NCI-H146 treated with DMSO at 0.1 percent for 48 hours (cell line): Measurements from ENCODE around the gene CTBP2.

Source experiments
- DNase-seq: peaks from one replicate; lab custom pipeline; 2025; ENCODE audit not compliant: unreplicated experiment; lab: John Stamatoyannopoulos, UW

The CTBP2 gene

DNA sequence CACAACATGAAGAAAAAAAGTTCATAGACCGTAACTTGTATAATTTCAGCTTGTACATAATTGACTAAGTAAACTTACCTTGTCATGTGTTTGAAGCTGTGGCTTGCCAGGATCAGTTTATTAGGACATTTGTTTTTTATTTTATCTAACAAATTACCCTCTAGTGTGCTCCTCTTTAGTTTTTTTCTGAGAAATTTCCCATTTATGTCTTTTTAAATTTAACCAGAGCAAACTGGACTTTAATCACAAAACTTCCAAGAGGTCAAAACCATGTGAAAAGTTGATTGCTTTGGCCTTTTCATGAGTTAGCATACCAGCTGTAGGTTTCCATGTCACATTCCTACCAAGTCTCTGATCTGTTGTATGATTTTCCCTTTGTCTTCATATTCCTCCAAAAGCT is 176.0 kb downstream of the CTBP2 start:
- DNase-seq, result no peak

DNA sequence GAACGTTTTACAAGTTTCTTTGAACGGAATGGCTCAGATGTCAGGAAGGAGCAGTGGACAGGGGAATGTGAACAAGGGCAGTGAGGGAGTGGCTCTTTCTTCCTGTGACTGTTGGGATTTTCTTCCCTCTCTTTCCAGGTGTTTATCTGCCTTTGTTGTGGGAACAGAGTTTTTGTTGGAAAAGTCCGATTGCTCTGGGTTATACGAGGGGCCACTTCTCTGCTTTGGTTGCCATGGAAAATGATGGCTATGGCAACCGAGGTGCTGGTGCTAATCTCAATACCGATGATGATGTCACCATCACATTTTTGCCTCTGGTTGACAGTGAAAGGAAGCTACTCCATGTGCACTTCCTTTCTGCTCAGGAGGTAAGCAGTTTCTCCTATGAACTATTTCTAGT is 177.0 kb downstream of the CTBP2 start:
- no peak for DNase-seq

DNA sequence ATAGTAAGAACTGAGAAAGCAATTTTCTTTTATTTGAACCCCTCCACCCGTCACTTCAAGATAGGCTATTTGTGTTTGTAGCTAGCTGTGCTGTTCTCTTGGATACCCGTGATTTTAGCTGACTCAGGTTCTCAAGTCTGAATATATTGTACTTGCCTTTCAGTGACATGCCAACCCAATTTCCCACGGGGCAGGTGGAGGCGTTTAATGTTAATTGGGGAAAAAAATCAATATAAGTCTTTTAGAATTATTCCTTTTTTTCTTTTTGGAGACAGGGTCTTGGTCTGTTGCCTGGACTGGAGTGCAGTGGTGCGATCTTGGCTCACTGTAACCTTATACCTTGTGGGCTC is 182.0 kb downstream of the CTBP2 start:
- DNase-seq, result no peak

DNA sequence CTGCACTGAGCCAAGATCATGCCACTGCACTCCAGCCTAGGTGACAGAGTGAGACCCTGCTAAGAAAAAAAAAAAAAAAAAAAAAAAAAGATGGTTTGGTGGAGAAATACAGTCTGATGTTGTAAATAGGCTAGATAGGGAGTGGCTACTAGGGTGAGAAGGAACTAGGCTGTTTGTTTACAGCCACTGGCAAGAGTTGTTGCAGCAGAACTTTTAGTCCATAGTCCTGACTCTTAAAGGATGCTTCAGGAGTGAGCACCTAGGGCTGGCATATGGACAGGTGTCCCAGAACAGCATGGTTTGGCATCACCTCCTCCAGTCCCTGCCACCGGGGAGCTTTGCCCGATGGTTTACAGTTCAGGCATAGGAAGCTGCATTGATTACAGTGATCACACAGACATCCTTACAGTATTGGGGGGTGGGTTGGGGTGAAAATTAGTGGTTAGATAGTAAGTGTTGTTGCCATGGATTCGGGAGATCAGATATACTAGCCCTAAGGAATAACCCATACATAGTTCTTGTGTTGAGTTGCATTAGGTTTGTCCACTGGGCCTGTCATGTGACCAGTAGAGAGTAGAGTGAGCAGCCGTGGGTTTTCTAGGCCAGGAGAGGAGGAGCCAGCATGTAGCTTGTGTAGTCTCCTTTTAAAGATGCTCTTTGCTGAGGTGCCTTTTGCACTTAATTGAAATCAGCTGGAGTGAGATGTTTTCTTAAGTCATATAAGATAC is 182.6 kb downstream of the CTBP2 start:
- DNase-seq, result no peak

DNA sequence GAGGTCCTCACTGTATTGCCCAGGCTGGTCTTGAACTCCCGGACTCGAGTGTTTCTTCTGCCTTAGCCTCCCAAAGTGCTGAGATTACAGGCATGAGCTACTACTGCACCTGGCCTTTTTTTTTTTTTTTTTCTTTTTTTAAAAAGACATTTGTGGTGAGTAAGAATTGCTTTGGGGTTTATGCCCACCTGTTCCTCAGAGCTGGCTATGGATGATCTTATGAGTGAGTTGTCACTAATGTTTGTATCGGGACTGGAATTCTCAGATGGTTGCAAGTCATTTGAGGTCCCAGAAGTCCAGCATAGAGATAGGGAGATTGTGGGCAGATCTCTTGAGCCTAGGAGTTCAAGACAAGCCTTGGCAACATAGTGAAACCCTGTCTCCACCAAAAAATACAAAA is 183.2 kb downstream of the CTBP2 start:
- no peak for DNase-seq

DNA sequence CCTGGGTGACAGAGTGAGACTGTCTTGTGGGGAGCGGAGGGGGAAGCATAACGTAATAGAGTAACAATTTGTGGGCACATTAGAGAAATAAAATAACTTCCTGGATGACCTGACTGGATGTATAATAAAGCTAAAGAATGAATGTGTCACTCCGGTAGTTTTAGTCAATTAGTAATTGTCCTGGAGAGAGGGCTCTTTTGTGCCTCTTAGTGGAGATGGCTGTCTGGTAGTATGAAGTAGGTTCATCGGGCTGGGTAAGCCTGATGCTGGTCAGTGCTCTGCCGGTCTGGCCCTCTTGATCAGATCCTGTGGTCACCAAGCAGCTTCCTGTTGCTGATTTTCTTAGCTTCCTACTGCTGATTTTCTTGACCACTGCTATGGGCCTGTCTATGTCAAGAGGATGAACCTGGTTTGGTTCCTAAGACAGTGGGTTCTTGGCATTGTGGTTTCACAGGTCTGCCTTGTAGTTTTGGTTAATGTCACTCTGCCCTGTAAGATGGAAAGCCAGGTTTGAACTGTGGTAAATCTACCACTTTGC is 184.3 kb downstream of the CTBP2 start:
- no peak for DNase-seq

DNA sequence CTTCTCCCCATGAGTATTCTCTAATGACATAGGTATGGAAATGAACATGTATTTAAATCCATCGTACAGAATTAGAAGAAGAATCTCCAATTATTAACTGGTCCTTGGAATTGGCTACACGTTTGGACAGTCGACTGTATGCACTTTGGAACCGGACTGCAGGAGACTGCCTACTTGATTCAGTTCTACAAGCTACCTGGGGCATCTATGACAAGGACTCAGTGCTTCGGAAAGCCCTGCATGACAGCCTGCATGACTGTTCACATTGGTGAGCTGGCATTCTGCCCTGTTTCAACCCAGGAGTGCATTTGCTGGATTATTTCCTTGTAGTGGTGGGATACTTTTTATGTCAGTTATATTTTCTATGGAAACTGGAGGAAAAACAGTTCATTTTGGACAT is 186.2 kb downstream of the CTBP2 start:
- DNase-seq, result no peak

DNA sequence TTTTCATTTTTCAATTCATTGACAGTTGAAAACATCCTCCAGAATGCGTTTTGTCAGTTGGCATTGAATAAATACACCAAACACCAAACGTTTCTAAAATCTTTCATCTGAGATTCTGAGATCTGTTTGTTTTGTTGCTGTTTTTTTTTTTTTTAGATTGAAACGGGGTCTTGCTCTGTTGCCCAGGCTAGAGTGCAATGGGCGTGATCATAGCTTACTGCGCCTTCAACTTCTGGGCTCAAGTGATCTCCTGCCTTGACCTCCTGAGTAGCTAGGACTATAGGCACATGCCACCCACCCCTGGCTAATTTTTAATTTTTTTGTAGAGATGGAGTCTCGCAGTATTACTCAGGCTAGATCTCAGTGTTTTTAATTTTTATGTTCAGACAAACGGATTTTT is 187.7 kb downstream of the CTBP2 start:
- no peak for DNase-seq

DNA sequence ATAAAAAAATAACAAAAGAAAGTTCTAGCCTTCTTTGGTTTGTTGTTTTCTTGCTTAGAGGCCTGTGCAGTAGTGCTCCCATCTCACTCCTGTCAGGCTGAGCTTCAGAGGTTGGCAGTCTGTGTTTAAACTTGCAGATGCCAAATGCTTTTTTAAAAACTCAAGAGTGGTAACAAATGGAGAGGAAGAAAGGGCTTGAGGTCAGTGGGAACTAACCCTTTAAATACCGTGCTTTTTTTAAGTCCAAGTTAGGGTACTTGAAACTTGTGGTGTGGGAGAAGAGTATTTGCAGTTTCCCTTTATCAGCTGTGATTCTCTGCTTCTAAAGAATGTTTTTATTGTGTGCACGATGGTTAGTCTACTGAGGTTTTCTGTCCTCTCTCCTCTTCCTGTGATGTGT is 189.1 kb downstream of the CTBP2 start:
- no peak for DNase-seq

DNA sequence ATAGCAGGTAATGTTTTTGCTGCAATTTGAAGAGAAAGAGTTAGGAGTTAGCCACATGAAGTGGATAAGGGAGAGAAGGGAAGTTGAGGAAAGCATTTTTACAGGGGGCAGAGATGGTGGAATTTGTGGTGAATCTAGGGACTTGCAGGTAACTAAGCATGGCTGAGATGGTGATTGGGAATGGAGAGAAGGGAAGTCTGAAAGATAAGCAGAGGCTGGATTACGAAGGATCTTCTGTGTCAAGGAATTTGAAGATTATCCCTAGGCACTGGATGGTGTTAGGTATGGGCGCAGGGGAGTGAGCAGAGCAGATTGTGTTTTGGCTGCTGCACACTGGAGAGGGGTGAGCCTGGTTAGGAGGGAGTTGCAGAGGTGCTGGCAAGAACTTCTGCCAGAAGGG is 193.1 kb downstream of the CTBP2 start:
- no peak for DNase-seq

DNA sequence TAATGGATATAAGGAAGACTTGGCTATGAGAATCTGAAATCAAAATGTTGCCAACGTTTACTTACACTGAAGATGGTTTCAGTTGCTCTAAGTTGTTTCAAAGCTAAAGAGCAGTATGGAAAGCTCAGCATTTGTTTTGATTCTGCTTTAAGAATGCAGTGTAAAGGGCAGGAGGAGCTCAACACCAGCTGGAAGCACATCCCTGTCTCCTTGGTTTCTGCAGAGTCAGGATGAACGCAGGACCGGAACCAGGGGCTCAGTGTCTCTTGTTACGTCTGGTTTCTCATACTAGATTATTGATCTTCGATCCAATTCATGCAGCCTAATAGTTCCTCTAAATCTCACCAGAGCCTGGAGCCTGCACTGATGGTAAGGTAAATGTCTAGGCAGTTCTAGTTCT is 194.4 kb downstream of the CTBP2 start:
- DNase-seq, result no peak

DNA sequence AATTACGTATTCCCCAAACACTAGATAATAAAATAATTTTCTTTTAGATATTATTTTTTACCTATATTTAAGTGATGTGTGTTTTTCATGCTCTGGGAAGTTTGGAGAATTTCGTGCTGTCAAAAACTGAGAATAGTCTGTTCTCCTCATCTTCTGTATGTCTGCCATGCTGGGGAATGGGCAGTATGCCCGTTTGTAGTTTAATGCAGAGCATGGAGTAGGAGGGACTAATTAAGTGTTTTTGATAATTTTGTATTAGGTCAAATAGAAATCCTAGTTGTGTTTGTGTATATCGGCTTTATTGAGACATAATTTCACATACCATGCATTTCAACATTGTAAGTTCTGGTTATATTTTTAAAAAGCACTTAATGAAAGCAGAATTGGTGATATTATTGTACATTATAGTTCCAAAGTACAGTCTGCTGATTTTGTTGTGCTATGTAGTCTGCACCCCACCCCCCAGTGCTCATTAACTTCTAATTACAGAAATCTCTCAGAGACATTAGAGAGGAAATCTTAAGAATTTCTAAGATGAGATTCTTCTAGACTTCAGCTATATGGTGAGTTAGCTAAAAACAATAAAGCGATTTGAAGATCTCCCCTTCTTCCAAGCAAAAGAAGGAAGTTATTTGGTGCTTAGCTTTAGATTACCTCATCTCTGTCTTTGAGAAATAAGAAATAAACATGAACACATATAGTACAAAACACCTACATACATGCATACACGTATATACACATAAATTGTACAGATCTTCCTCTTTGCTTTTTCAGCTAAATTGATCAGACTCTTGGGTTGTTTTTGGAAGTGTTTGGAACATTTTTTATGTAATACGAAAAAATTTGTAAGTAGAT is 196.3 kb downstream of the CTBP2 start:
- no peak for DNase-seq

DNA sequence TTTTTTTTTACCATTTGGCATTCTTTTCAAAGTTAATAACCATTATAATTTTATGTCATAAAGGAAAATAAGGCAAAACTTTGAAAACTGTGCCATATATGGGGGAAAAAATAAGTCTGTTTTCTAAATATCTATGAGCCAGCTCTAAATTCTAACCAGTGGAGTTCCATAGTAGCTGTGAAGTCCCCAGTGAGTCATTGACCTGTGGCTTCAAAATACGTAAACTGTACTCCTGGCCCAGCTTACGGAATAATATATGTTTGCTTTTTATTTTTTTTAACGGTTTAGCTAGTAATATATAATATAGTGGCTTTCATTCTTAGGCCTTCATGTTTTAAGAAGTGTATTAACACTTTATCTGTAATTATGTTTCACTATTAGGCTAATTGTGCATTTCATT is 197.9 kb downstream of the CTBP2 start:
- DNase-seq, result no peak

DNA sequence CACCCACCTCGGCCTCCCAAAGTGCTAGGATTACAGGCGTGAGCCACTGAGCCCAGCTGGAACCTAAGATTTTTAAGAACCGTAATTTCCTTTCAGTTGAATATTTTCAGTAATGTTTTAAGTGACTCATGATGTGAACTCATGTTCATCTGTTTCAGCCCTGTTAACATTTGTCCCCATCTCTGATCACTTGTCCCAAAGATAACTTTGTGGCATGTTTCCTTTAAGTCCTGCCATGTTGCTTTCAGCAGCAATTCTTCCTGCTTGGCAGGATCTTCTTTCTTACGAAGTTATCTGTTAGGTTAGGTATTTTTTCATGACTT is 199.2 kb downstream of the CTBP2 start:
- no peak for DNase-seq

DNA sequence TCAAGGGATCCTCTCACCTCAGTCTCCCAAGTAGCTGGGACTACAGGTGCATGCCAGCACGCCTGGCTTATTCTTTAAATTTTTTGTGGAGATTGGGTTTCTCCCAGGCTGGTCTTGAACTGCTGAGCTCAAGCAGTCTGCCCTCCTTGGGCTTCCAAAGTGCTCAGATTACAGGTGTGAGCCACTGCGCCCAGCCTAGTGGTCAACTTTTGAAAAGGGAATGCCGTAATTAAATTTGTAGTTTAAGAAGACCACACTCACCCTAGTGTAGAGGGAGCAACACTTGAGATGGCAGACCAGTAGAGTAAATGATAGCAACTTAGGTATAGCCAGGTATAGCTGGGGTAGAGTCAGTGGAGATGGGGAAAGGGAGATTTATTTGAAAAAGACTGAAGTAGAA is 200.8 kb downstream of the CTBP2 start:
- no peak for DNase-seq

DNA sequence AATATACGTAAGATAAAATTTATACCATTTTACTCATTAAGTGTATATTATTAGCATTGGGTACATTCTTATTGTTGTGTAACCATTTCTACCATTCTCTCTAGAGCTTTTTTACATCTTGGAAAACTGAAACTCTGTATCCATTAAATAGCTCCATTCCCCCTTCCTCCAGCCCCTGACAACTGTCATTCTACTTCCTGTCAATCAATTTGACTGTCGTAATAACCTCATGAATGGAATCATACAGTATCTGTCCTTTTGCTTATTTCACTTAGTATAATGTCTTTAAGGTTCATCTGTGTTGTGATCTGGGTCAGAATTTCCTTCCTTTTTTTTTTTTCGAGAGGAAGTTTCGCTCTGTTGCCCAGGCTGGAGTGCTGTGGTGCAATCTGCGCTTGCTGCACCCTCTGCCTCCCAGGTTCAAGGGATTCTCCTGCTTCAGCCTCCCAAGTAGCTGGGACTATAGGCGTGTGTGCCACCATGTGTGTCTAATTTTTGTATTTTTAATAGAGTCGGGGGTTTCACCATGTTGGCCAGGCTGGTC is 202.9 kb downstream of the CTBP2 start:
- no peak for DNase-seq

DNA sequence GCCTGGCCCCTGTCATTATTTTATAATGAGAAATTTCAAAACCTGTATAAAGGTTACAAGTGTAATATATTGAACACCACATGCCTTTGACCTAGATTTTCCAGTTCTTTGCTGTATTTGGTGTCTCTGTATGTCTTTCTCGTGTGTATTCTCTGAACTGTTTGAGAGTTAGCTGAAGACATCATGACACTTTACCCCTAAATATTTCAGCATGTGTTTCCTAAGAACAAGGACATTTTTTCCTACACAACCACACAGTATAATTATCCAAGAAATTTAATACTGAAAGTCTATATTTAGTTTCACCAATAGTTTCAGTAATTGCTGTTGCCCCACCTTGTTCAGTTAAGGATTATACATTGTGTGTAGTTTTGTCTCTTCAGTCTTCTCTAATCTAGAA is 203.6 kb downstream of the CTBP2 start:
- DNase-seq, result no peak

DNA sequence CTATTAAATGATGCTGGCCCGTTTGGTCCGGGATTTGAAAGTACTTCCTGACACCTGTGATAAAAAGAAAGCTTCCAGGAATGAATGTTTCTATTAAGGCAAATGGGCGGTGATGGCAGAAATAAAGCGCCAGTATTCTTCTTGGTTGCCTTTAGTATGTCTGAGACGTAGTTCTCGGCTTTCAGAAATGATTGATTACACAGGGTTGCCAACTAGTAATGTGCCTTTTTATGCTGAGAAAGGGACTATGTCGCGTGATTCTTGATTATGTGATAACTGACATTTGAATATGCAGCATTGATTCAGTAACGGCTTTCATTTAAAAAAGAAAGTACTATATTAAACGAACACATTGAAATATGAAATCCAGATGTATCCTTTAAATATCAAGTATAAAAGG is 204.5 kb downstream of the CTBP2 start:
- no peak for DNase-seq

DNA sequence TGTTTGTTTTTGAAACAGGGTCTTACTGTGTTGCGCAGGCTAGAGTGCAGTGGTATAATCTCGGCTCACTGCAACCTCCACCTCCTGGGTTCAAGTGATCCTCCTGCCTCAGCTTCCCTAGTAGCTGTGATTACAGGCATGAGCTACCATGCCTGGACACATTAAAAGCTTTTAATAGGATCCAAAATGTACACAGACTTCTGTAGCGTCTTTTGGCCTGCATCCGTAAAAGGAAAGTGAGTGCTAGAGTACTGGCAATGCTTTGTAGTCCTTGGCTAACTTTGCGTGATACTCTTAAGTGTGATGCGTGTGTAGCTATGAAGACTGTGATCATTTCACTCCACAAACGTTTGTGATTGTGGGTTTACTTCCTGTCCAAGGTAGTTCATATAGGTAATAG is 205.1 kb downstream of the CTBP2 start:
- no peak for DNase-seq

DNA sequence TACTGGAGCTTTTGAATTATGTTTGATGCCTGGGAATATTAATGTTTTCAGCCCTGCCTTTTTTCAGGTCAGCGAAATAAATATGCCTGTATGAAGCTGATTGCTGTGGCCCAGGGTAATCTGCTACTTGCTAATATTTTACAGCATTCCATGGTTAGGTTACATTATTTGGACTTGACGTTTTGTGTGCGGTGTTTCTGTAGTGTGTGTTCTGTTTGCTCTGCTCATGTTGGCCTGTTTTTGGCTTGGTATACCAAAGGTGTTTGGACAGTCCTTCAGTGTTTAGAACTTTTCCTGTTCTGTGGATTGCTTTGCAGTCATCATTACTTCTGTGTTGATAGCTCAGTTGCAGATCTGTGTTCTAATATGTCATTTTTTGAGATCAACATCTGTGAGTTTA is 206.9 kb downstream of the CTBP2 start:
- no peak for DNase-seq

DNA sequence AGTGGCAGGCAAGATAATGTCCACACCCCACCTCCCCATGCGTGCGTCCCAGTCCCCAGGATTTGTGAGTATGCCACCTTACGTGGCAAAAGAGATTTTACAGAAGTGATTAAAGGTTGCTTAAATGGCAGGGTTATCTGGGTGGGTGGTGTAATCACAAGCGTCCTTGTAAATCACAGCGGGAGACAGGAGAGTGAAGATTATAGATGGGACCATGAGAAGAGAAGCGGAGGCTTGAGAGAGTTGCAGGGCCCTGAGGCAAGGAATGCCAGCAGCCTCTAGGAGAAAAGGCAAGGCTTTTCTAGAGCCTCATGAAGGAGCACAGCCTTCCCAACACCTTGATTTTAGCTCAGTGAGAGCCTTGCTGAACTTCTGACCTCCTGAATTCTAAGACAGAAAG is 208.2 kb downstream of the CTBP2 start:
- no peak for DNase-seq

DNA sequence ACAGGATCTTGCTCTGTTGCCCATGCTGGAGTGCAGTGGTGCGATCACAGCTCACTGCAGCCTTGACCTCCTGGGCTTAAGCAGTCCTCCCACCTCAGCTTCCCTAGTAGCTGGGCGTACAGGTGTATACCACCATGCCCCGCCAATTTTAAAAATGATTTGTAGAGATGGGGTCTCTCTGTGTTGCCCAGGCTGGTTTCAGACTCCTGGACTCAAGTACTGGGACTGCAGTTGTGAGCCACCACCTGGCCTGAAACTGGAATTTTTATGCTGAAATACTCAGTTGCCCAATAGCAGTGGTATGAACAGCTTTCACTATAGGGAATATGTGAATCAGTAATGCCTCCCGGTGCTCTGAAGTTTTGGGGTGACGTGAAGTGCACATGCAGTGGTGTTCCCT is 210.8 kb downstream of the CTBP2 start:
- no peak for DNase-seq
